ENCODE data around the gene SPAG17.

The SPAG17 gene

GRCh38 chr1:118118873-118119463 lies 66.1 kb downstream of the SPAG17 start (continued):
- TF ChIP-seq KLF9 (tag by site-specific recombination; IDR thresholded peaks at IDR 0.05; ENCODE audit: low read depth) (no peak), ZFP3 (tag by site-specific recombination; IDR thresholded peaks at IDR 0.05; ENCODE audit: low read depth) (no peak), ZNF132 (tag by site-specific recombination; IDR thresholded peaks at IDR 0.05; ENCODE audit: borderline replicate concordance) (no peak), YY2 (tag by site-specific recombination; IDR thresholded peaks at IDR 0.05) (no peak), ZNF549 (tag by site-specific recombination; IDR thresholded peaks at IDR 0.05) (no peak), ZNF121 (tag by site-specific recombination; IDR thresholded peaks at IDR 0.05) (no peak), BCL11A (tag by site-specific recombination; IDR thresholded peaks at IDR 0.05; ENCODE audit: low read depth) (no peak), ZIC2 (tag by site-specific recombination; IDR thresholded peaks at IDR 0.05) (no peak), AEBP2 (tag by site-specific recombination; IDR thresholded peaks at IDR 0.05; ENCODE audit: borderline replicate concordance) (no peak), EGR2 (tag by site-specific recombination; IDR thresholded peaks at IDR 0.05; ENCODE audit: low read depth) (no peak), ZNF530 (tag by site-specific recombination; IDR thresholded peaks at IDR 0.05; ENCODE audit: low read depth) (no peak)

GRCh38 chr1:118118469-118118868 lies 66.6 kb downstream of the SPAG17 start:
- H3K4me1 ChIP-seq (ENCODE audit: control insufficient read depth, insufficient read depth, low read length) = peaks cover 4% of the 10 kb centered on the region; the same call in 1 of the 2 replicates
- CTCF ChIA-PET = interaction anchor here (0.7 kb wide), 1 partner anchor 1780 kb away, joined by 3 read pairs; no protein-coding TSS in a partner anchor
- H3K4me3 ChIP-seq (ENCODE audit: low read depth, low read length) = no peak overlapping the region
- H3K9me3 ChIP-seq (ENCODE audit: control insufficient read depth, insufficient read depth, low read depth, low read length) = no peaks in the 10 kb centered on the region
- no peak overlapping the region for H3K27ac ChIP-seq (ENCODE audit: extremely low read depth, low read depth, low read length)
- H3K36me3 ChIP-seq (ENCODE audit: control insufficient read depth in 2 of 2, insufficient read depth in 1 of 2, low read length in 2 of 2) = no peaks in the 10 kb centered on the region
- POLR2A ChIA-PET = no interaction called here
- TF ChIP-seq GLIS1 (tag by site-specific recombination; IDR thresholded peaks at IDR 0.05) = no peak
- TF ChIP-seq ZNF350 (tag by site-specific recombination; IDR thresholded peaks at IDR 0.05) = no peak
- TF ChIP-seq SCRT1 (tag by site-specific recombination; IDR thresholded peaks at IDR 0.05; ENCODE audit: borderline replicate concordance) = no peak
- TF ChIP-seq ZNF830 (tag by site-specific recombination; IDR thresholded peaks at IDR 0.05; ENCODE audit: low read depth) = no peak
- TF ChIP-seq ZNF266 (tag by site-specific recombination; IDR thresholded peaks at IDR 0.05; ENCODE audit: low read depth) = no peak
- TF ChIP-seq ZFP69B (tag by site-specific recombination; IDR thresholded peaks at IDR 0.05) = no peak
- TF ChIP-seq SP3 (tag by site-specific recombination; IDR thresholded peaks at IDR 0.05) = no peak
- TF ChIP-seq ZNF138 (tag by site-specific recombination; IDR thresholded peaks at IDR 0.05; ENCODE audit: borderline replicate concordance) = no peak
- TF ChIP-seq MYNN (tag by site-specific recombination; IDR thresholded peaks at IDR 0.05; ENCODE audit: borderline replicate concordance) = no peak
- no peak for TF ChIP-seq ZFHX2 (tag by site-specific recombination; conservative IDR thresholded peaks at IDR 0.05)
- TF ChIP-seq ZNF416 (tag by site-specific recombination; IDR thresholded peaks at IDR 0.05) = no peak
- TF ChIP-seq ZNF214 (tag by site-specific recombination; IDR thresholded peaks at IDR 0.05; ENCODE audit: borderline replicate concordance) = no peak
- no peak for TF ChIP-seq ZNF518A (tag by site-specific recombination; conservative IDR thresholded peaks at IDR 0.05; ENCODE audit: low read depth)
- TF ChIP-seq ZBTB26 (tag by site-specific recombination; optimal IDR thresholded peaks at IDR 0.05) = no peak
- no peak for TF ChIP-seq ZNF202 (tag by site-specific recombination; IDR thresholded peaks at IDR 0.05; ENCODE audit: borderline replicate concordance)
- TF ChIP-seq TSHZ1 (tag by site-specific recombination; IDR thresholded peaks at IDR 0.05; ENCODE audit: borderline replicate concordance) = no peak
